HG03196 (cell line): Measurements from ENCODE around the gene DIO3.

ENCODE experiments used
- ATAC-seq: cut with Tn5 transposase; IDR thresholded peaks from one replicate; pipeline ENCODE4 v1.9.1; 2021; ENCODE audit not compliant: unreplicated experiment

DIO3 gene

GRCh38 chr14:101561145-101561896, at the start of gene DIO3:
Gene DIO3, plus strand, starts transcription at chr14:101561495.
- ATAC-seq = no peak

- no peak for ATAC-seq
Observed at GRCh38 chr14:101511620-101512375, 49.5 kb upstream of the DIO3 start.

GRCh38 chr14:101512376-101512695, 49.0 kb upstream of the DIO3 start:
- no peak for ATAC-seq

GRCh38 chr14:101514136-101514535, 47.2 kb upstream of the DIO3 start:
- no peak for ATAC-seq

- ATAC-seq = no peak
Observed at GRCh38 chr14:101516401-101516800, 44.9 kb upstream of the DIO3 start.

- no peak for ATAC-seq
Observed at GRCh38 chr14:101518611-101519473, 42.5 kb upstream of the DIO3 start.

- ATAC-seq = no peak
Observed at GRCh38 chr14:101520621-101521472, 40.4 kb upstream of the DIO3 start.

GRCh38 chr14:101521473-101521915, 39.8 kb upstream of the DIO3 start:
- ATAC-seq = no peak

GRCh38 chr14:101521978-101522377, 39.3 kb upstream of the DIO3 start:
- ATAC-seq = no peak

GRCh38 chr14:101525640-101526527, 35.4 kb upstream of the DIO3 start:
- no peak for ATAC-seq

GRCh38 chr14:101527987-101528386, 33.3 kb upstream of the DIO3 start:
- no peak for ATAC-seq

GRCh38 chr14:101529079-101529478, 32.2 kb upstream of the DIO3 start:
- ATAC-seq = no peak

- no peak for ATAC-seq
Observed at GRCh38 chr14:101534198-101534597, 27.1 kb upstream of the DIO3 start.

GRCh38 chr14:101535232-101535631, 26.1 kb upstream of the DIO3 start:
- no peak for ATAC-seq

- ATAC-seq = no peak
Observed at GRCh38 chr14:101535701-101536207, 25.5 kb upstream of the DIO3 start.

GRCh38 chr14:101537286-101537685, 24.0 kb upstream of the DIO3 start:
- no peak for ATAC-seq

GRCh38 chr14:101538878-101539277, 22.4 kb upstream of the DIO3 start:
- ATAC-seq = no peak

- ATAC-seq = no peak
Observed at GRCh38 chr14:101539880-101540279, 21.4 kb upstream of the DIO3 start.
